GM12801 (cell line): Measurements from ENCODE around the gene RNF167.

Source experiments
- CTCF ChIP-seq: IDR thresholded peaks from one replicate; pipeline ENCODE4 v1.5.1; 2011; ENCODE audit warnings: control low read depth; ENCODE audit not compliant: insufficient read length; ENCODE audit errors: extremely low read depth

Gene RNF167

GRCh38 chr17:4899341-4900230 lies 40.5 kb upstream of the RNF167 start, which contains the start of gene C17orf107:
Gene C17orf107 (plus strand): TSS chr17:4899536. CDS start chr17:4899763, 227 bp downstream.
- TF ChIP-seq CTCF = no peak

GRCh38 chr17:4900231-4901107 lies 39.6 kb upstream of the RNF167 start:
- no peak for TF ChIP-seq CTCF

- no peak for TF ChIP-seq CTCF
These were observed 38.9 kb upstream of the RNF167 start for GRCh38 chr17:4901108-4901647.

GRCh38 chr17:4901648-4902344 lies 38.3 kb upstream of the RNF167 start:
- TF ChIP-seq CTCF = no peak

GRCh38 chr17:4902540-4902939 lies 37.5 kb upstream of the RNF167 start:
- no peak for TF ChIP-seq CTCF

GRCh38 chr17:4903051-4903818 lies 36.8 kb upstream of the RNF167 start, which contains the start of gene CHRNE:
Gene CHRNE (minus strand): TSS chr17:4903098. CDS start chr17:4903063, 35 bp downstream.
- no peak for TF ChIP-seq CTCF
